ENCODE results near the gene LTBP3. TPM values are rescaled to one million over a fixed set of nuclear protein-coding genes. Genes with fewer than 3 reads are reported as not detected.

Gene LTBP3
- total and polyA plus RNA-seq, 8 donors = 70.8 to 322 (median 239) TPM

GRCh38 chr11:65501472-65502273, 56.5 kb downstream of the LTBP3 start:
- H3K36me3 ChIP-seq = peaks cover 4 to 55% of the 10 kb centered on the region in 2 donors
- H3K4me1 ChIP-seq = peaks cover 6 to 29% of the 10 kb centered on the region in 2 donors
- H3K27me3 ChIP-seq = no peaks in the 10 kb centered on the region
- no peak for TF ChIP-seq CTCF (IDR thresholded peaks at IDR 0.05)
- DNase-seq (no peak), ATAC-seq (no peak)
- H3K9me3 ChIP-seq = no peaks in the 10 kb centered on the region
- peak overlapping the region; percentile 98 to 99 for H3K27ac ChIP-seq
- peak overlapping the region; percentile 50 to 77 for H3K4me3 ChIP-seq
- intact Hi-C loops (cut with DNase I) = loop anchor here in 1 of 2 donors (5.0 kb wide), 1 partner anchor 79 kb away; the partner anchor contains the start of gene NEAT1

- Histone ChIP-seq H3K36me3 (peaks cover 4 to 50% of the 10 kb centered on the region in 2 donors), H3K27ac (peak overlapping the region; percentile 98 to 99), H3K4me1 (peaks cover 12 to 29% of the 10 kb centered on the region in 2 donors), H3K27me3 (no peaks in the 10 kb centered on the region), H3K4me3 (peak overlapping the region; percentile 50 to 77), H3K9me3 (no peaks in the 10 kb centered on the region)
- intact Hi-C loops (cut with DNase I) = loop anchor here in 1 of 2 donors (5.0 kb wide), 1 partner anchor 79 kb away; the partner anchor contains the start of gene NEAT1
- DNase-seq (no peak), ATAC-seq (no peak)
- TF ChIP-seq CTCF (IDR thresholded peaks at IDR 0.05) = no peak
Observed at GRCh38 chr11:65501186-65501471, 57.0 kb downstream of the LTBP3 start.

GRCh38 chr11:65500387-65501185, 57.6 kb downstream of the LTBP3 start:
- no peak for ATAC-seq
- no peaks in the 10 kb centered on the region for H3K9me3 ChIP-seq
- H3K4me1 ChIP-seq = peaks cover 15 to 29% of the 10 kb centered on the region in 2 donors
- peak overlapping the region; percentile 98 to 99 for H3K27ac ChIP-seq
- TF ChIP-seq CTCF (IDR thresholded peaks at IDR 0.05) = no peak
- no peaks in the 10 kb centered on the region for H3K27me3 ChIP-seq
- intact Hi-C loops (cut with DNase I) = loop anchor here in 1 of 2 donors (5.0 kb wide), 1 partner anchor 78 kb away; the partner anchor contains the start of gene NEAT1
- peaks cover 4 to 44% of the 10 kb centered on the region in 2 donors for H3K36me3 ChIP-seq
- DNase-seq = peak in 2 of 4 donors; percentile 58 to 80
- peak overlapping the region; percentile 50 to 77 for H3K4me3 ChIP-seq

GRCh38 chr11:65499713-65500386, 58.3 kb downstream of the LTBP3 start:
- Histone ChIP-seq H3K9me3 (no peaks in the 10 kb centered on the region), H3K27ac (peak overlapping the region; percentile 98 to 99), H3K4me1 (peaks cover 14 to 29% of the 10 kb centered on the region in 2 donors), H3K27me3 (no peaks in the 10 kb centered on the region), H3K36me3 (peaks cover 4 to 37% of the 10 kb centered on the region in 2 donors), H3K4me3 (peak overlapping the region; percentile 50 to 77)
- DNase-seq = no peak
- TF ChIP-seq CTCF (IDR thresholded peaks at IDR 0.05) = no peak
- ATAC-seq = no peak
- intact Hi-C loops (cut with DNase I) = loop anchor here (5.0 kb wide), 1 partner anchor 78 kb away; the partner anchor contains the start of gene NEAT1 (in 2 of the 2)

Data from left lung (tissue), 10 donors.